NCI-H1930 (cell line): ENCODE results near the gene FAM184B.

Experiments used
- DNase-seq, 2 experiments: peaks; one replicate each; lab custom pipeline; 2025; lab: John Stamatoyannopoulos, UW

Gene FAM184B

DNA sequence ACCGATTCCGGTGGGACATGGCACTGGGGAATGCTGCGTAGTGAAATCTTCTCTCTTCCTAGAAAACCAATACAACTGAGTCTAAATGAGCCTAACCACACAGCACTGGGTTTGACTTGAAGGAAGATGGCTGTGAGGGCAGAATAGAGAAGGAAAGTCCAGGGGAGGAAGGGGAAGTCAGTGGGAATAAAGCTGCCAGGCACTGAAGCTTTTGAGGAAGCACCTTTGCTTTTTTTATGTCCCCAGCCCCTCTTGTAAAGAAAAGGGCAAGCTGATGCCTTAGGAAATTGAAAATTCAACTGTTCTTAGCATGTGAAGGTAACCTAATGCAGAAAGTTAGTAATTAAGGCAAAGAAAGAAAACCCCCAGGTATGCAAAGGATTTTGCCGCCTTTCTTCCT is 146.4 kb downstream of the FAM184B start:
- no peak for DNase-seq

- DNase-seq, result no peak
Measured at GRCh38 chr4:17633600-17633999, 147.8 kb downstream of the FAM184B start.

GRCh38 chr4:17630228-17630627 is 151.2 kb downstream of the FAM184B start:
- no peak for DNase-seq

DNA sequence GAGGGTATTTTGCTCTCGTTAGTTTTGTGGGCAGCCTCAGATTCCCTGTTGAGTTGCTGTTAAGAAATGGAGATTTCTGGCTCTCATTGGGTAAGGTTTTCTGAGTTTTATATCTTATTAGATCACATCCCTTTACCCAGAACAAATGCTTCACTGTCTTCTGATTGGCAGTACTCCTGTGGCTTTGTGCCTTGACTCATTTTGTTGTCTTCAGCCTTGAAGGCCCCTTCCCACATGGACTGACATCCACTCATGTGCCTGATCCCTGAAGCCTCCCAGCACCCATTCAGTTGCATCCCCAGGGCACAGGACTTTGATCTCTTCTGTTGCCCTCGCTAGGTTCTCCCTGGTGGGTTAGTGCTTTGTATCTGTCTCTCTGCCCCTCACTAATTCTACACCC is 156.6 kb downstream of the FAM184B start:
- DNase-seq, result no peak

- DNase-seq, result no peak
Measured at GRCh38 chr4:17623451-17624001, 157.9 kb downstream of the FAM184B start.

DNA sequence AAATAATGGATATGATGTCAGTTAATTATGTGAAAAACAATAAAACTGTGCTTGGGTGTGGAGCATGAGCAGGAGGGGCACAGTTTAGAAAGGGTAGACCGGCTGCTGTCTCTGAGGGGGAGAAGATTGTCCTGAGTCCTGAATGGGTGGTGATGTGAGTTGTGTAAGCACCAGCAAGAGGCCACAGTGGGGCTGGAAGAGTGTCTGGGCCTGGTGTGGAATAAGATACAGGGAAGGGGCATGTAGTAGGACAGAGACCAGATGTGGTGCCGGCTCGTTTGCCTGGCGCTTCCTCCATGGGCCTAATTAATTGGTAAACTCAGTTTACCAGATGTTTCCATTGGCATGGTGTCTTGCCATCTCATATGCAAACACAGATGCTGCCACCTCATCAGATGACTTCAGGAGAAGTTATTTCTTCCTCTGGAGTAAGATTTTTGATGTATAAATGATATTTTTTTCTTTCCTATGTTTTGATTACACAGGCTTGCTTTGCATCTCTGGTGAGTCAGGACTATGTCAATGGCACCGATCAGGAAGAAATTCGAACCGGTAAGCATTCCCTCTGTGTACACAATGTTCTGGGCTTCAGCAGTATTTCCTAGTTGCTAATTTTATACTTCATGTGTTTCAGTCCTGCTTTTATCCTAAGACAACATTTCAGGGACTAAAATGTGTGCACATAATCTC is 161.9 kb downstream of the FAM184B start:
- DNase-seq, result no peak

DNA sequence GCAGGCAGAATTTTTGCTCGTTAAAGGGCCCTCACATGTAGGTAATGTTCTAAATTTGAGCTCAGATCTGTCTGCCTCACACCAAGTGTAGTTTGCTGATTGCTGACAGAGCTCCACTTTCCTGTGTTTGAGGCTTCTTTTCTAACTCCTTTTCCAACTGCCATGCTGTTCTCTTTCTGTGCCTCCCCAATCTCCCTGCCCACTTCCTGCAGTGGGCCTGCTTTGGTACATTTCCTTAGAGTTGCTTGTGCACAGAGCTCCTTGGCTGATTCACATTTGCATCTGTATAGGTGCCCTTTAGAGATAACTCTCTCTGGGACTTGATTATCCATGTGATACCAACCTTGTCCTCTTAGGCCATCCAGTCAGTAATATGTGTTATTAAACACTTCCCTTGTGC is 162.5 kb downstream of the FAM184B start:
- DNase-seq, result no peak

DNA sequence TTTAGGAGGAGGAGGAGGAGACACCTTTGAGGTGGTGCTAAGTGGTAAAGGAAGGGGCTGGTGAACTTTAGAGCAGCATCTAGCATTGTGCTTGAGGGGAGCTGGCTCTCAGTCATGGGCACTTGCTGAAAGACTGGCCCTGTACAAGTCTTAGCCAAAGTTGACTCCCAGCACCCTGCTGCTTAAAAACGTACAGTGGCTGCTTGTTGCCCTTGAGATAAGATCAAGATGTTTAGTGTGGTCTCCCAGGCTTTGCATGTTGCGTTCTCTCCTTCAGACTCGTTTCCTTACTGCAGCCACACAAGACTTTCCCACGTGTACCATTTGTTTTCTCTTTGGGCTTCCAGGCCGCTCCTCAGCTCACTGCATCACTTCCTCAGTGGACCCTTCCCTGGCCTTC is 165.1 kb downstream of the FAM184B start:
- no peak for DNase-seq

DNA sequence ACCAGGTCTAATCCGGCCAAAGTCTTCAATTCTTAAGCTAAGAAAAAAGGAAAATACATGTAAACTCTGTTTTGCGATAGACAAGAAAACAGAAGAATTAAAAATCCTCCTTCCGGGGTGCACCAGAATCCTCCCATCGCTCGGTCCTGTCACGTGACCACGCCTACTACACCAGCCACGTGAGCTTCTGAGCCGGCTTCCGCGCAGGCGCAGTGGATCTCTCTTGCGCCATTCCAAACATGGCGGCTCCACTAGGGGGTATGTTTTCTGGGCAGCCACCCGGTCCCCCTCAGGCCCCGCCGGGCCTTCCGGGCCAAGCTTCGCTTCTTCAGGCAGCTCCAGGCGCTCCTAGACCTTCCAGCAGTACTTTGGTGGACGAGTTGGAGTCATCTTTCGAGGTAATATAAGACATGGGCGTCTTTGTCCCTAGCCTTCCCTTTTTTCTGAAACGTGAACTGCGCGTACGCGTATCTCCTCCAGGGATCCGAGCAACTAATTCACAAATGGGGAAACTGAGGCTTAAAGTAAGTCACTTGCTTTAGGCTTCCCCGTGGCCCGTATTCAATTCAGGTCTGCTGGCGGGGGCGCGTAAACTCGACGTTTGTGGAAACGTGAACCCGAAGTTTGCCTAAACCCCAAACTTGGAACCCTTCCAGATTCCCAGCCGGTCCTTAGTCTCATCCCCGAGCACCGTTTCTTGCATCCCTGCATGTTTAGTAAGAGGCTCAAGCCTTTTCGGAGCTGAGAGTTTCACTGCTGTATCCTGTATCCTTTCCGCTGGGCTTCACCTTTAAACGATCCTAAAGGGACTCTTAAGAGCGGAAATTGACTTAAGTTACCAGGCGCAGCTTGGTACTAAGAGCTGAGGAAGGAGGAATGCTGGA is 166.8 kb downstream of the FAM184B start, which contains the start of gene MED28:
Gene MED28 (plus strand): TSS at position 226 of the 884 bp plus-strand sequence. CDS start 14 bp downstream, at position 240.
- DNase-seq, result peak; percentile 94

GRCh38 chr4:17613761-17614415 is 167.5 kb downstream of the FAM184B start:
- DNase-seq, result no peak

GRCh38 chr4:17605236-17605635 is 176.2 kb downstream of the FAM184B start:
- no peak for DNase-seq

- DNase-seq, result no peak
Measured at GRCh38 chr4:17599826-17600225, 181.6 kb downstream of the FAM184B start.

GRCh38 chr4:17597517-17597916 is 183.9 kb downstream of the FAM184B start:
- no peak for DNase-seq

DNA sequence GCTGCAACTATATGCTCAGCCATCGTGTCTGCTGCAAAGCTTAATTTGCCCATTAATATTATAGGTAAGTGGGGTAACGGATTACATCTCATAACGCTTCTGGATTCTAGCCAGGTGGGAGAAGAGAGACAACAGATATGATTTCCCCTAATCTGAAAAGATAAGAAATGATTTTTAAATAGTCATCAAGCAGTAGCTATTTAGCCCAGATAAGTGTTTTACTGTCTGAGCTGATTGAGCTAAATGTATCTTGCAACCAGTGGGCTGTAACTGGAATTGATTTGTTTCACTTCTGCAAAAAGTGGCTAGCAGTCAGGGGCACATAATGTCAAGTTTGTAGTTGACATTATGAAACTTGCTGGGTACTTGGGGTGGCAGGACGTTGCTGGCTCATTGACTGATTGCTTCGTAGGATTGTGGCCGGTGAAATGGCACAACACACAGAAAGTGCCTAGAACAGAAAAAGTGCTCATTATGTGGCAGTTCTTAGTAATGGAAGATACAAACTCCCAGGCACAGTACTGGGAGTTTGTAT is 185.9 kb downstream of the FAM184B start:
- DNase-seq, result no peak

- no peak for DNase-seq
Measured at GRCh38 chr4:17589355-17589754, 192.1 kb downstream of the FAM184B start.

GRCh38 chr4:17587094-17587822 is 194.2 kb downstream of the FAM184B start:
- no peak for DNase-seq

DNA sequence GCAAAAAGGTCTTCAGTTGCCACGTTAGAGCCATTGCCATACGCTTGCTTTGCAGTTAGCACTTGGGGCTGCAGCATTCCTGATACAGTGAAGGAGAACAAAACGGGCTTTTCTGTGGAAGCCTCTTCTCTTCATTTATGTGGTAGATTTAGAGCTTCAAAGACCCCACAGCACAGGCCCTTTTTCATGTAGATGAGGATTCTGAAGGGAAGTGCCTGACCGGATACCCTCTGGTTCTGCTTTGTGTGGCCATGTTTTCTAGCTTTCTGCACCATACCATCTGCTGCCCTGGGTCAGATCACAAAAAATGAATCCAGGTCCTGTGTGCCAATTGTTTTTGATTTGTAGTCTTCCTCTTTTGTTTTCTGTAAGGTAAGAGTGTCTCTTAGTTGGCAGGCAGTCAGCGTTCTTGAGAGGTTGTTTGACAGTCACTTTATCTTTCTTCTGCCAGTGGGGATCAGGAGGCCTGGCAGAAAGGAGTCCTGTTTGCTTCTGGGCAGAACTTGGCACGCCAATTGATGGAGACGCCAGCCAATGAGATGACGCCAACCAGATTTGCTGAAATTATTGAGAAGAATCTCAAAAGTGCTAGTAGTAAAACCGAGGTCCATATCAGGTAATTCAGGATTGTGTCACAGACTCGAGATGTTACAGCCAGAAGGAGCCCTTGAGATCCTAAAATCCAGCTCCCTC is 196.8 kb downstream of the FAM184B start:
- DNase-seq, result no peak

DNA sequence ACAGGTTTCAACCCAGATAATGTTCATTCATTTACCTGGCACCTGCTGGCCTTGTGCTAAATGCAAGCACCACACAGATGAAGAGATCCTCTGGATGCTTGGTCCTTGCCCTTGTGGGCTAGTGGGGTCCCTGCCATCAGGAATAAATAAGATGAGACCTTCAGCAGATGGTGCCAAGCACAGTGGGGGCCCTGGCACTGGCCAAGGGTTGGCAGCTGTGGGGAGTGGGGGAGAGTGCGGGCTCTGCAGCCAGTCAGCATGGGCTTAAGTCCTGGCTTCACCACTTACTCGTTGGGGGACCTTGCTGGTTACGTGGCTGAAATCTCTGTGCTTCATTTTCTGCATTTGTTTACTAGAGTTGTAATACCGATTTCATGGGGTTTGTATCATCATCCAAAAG is 197.5 kb downstream of the FAM184B start:
- no peak for DNase-seq

- no peak for DNase-seq
Measured at GRCh38 chr4:17583276-17583675, 198.1 kb downstream of the FAM184B start.

- DNase-seq, result no peak
Measured at GRCh38 chr4:17580969-17581368, 200.5 kb downstream of the FAM184B start.
